GM04503 (cell line): ENCODE data around the gene ABLIM2.

Experiments used
- DNase-seq: peaks from one replicate; pipeline ENCODE4 v3.0.0-alpha.2; 2012; ENCODE audit warnings: low read depth

ABLIM2 gene

GRCh38 chr4:8158710-8159536 lies at the start of gene ABLIM2:
Gene ABLIM2, minus strand, starts transcription at chr4:8158813. Its CDS starts 124 bp downstream, at chr4:8158689.
- peak; percentile 54 for DNase-seq

GRCh38 chr4:8207314-8207713 lies 48.7 kb upstream of the ABLIM2 start:
- no peak for DNase-seq

- no peak for DNase-seq
Measured at GRCh38 chr4:8205749-8206611, 47.4 kb upstream of the ABLIM2 start.

- no peak for DNase-seq
Measured at GRCh38 chr4:8205241-8205707, 46.7 kb upstream of the ABLIM2 start.

GRCh38 chr4:8204576-8205227 lies 46.1 kb upstream of the ABLIM2 start:
- no peak for DNase-seq

- no peak for DNase-seq
Measured at GRCh38 chr4:8203817-8204216, 45.2 kb upstream of the ABLIM2 start.

- DNase-seq, result no peak
Measured at GRCh38 chr4:8203052-8203401, 44.4 kb upstream of the ABLIM2 start.

- DNase-seq, result no peak
Measured at GRCh38 chr4:8202108-8203051, 43.8 kb upstream of the ABLIM2 start.

- no peak for DNase-seq
Measured at GRCh38 chr4:8201321-8201781, 42.7 kb upstream of the ABLIM2 start.

- no peak for DNase-seq
Measured at GRCh38 chr4:8200302-8200975, 41.8 kb upstream of the ABLIM2 start.

- DNase-seq, result no peak
Measured at GRCh38 chr4:8199594-8200301, 41.1 kb upstream of the ABLIM2 start.

GRCh38 chr4:8198906-8199593 lies 40.4 kb upstream of the ABLIM2 start, which contains the start of gene SH3TC1:
Gene SH3TC1, plus strand, starts transcription at chr4:8199290. Its CDS starts 5,905 bp downstream, at chr4:8205195.
- DNase-seq, result peak; percentile 18

- no peak for DNase-seq
Measured at GRCh38 chr4:8198206-8198905, 39.7 kb upstream of the ABLIM2 start.

- no peak for DNase-seq
Measured at GRCh38 chr4:8197521-8197920, 38.9 kb upstream of the ABLIM2 start.

GRCh38 chr4:8195841-8196458 lies 37.3 kb upstream of the ABLIM2 start:
- DNase-seq, result no peak

GRCh38 chr4:8195431-8195830 lies 36.8 kb upstream of the ABLIM2 start:
- no peak for DNase-seq

GRCh38 chr4:8194306-8195242 lies 36.0 kb upstream of the ABLIM2 start:
- DNase-seq, result no peak
